ENCODE results near the gene RNF175. TPM values are rescaled to one million over a fixed set of nuclear protein-coding genes. Genes with fewer than 3 reads are reported as not detected.

Gene RNF175
- polyA plus RNA-seq, 1 donor from 2014 or later, result 30.1 TPM

GRCh38 chr4:153780876-153781275 lies 21.1 kb upstream of the RNF175 start:
- Histone ChIP-seq H3K79me2 (replicated peaks; ENCODE audit: insufficient read depth, low read length) (no peaks in the 10 kb centered on the region), H3F3A (ENCODE audit: insufficient read depth, low read length, poor library complexity, severe bottlenecking) (no peaks in the 10 kb centered on the region), H3K36me3 (ENCODE audit: insufficient read depth, low read length) (no peaks in the 10 kb centered on the region), H4K20me1 (ENCODE audit: insufficient read depth) (no peaks in the 10 kb centered on the region), H3K9me3 (ENCODE audit: low read length) (no peaks in the 10 kb centered on the region), H3K27ac (ENCODE audit: low read length) (no peak overlapping the region), H3K27me3 (ENCODE audit: insufficient read depth, low read depth, low read length) (no peaks in the 10 kb centered on the region), H3K9ac (ENCODE audit: low read length) (no peak overlapping the region), H3K9me2 (ENCODE audit: insufficient read depth, low read length) (no peaks in the 10 kb centered on the region), H3K4me2 (ENCODE audit: low read length) (no peak overlapping the region), H3K4me3 (ENCODE audit: low read length) (no peak overlapping the region), H2AFZ (ENCODE audit: low read depth, low read length) (no peak overlapping the region)
- TF ChIP-seq POLR2AphosphoS5 (IDR thresholded peaks at IDR 0.05), result no peak
- no peak for TF ChIP-seq REST (IDR thresholded peaks at IDR 0.05; ENCODE audit: borderline replicate concordance)
- TF ChIP-seq RAD21 (conservative IDR thresholded peaks at IDR 0.05), result no peak
- TF ChIP-seq TAF1 (IDR thresholded peaks at IDR 0.05; ENCODE audit: low read depth), result no peak
- no peak for TF ChIP-seq EP300 (conservative IDR thresholded peaks at IDR 0.05; ENCODE audit: poor library complexity, severe bottlenecking)
- no peak for TF ChIP-seq EZH2 (IDR thresholded peaks at IDR 0.05; ENCODE audit: borderline replicate concordance, insufficient read depth, low read length, poor library complexity, severe bottlenecking)
- TF ChIP-seq, protein P1, sequence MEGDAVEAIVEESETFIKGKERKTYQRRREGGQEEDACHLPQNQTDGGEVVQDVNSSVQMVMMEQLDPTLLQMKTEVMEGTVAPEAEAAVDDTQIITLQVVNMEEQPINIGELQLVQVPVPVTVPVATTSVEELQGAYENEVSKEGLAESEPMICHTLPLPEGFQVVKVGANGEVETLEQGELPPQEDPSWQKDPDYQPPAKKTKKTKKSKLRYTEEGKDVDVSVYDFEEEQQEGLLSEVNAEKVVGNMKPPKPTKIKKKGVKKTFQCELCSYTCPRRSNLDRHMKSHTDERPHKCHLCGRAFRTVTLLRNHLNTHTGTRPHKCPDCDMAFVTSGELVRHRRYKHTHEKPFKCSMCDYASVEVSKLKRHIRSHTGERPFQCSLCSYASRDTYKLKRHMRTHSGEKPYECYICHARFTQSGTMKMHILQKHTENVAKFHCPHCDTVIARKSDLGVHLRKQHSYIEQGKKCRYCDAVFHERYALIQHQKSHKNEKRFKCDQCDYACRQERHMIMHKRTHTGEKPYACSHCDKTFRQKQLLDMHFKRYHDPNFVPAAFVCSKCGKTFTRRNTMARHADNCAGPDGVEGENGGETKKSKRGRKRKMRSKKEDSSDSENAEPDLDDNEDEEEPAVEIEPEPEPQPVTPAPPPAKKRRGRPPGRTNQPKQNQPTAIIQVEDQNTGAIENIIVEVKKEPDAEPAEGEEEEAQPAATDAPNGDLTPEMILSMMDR (IDR thresholded peaks at IDR 0.05; ENCODE audit: poor library complexity, severe bottlenecking), result no peak
- no peak for TF ChIP-seq MXI1 (conservative IDR thresholded peaks at IDR 0.05; ENCODE audit: poor library complexity, severe bottlenecking)
- TF ChIP-seq SMC3 (conservative IDR thresholded peaks at IDR 0.05; ENCODE audit: poor library complexity), result no peak

DNA sequence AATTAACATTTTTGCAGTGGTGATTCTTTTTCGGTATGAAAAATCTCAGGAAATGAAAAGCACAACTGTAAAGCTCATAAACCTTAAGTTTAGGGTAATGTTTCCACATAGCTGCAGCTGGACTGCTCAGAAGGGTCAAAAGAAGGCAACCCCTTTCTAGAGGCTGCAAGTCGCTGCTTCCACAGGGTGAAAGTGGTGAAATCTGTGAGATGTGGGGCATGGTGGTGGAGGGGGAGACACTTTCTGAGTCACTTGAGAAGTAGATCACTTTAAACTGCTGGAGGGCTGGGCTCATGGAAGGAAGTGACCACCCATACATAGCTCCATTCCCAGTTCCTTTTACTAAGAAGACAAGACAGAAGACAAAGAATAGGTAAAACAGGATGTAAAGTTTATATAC lies 20.4 kb upstream of the RNF175 start:
- Histone ChIP-seq H2AFZ (ENCODE audit: low read depth, low read length) (no peak overlapping the region), H3K36me3 (ENCODE audit: insufficient read depth, low read length) (no peaks in the 10 kb centered on the region), H3K9me2 (ENCODE audit: insufficient read depth, low read length) (no peaks in the 10 kb centered on the region), H3K79me2 (replicated peaks; ENCODE audit: insufficient read depth, low read length) (no peaks in the 10 kb centered on the region), H3K9me3 (ENCODE audit: low read length) (no peaks in the 10 kb centered on the region), H4K20me1 (ENCODE audit: insufficient read depth) (no peaks in the 10 kb centered on the region), H3K4me2 (ENCODE audit: low read length) (no peak overlapping the region), H3F3A (ENCODE audit: insufficient read depth, low read length, poor library complexity, severe bottlenecking) (no peaks in the 10 kb centered on the region), H3K27me3 (ENCODE audit: insufficient read depth, low read depth, low read length) (no peaks in the 10 kb centered on the region), H3K4me3 (ENCODE audit: low read length) (no peak overlapping the region), H3K9ac (ENCODE audit: low read length) (no peak overlapping the region), H3K27ac (ENCODE audit: low read length) (no peak overlapping the region)
- TF ChIP-seq, protein P1 (IDR thresholded peaks at IDR 0.05; ENCODE audit: poor library complexity, severe bottlenecking), result no peak
- TF ChIP-seq TAF1 (IDR thresholded peaks at IDR 0.05; ENCODE audit: low read depth), result no peak
- TF ChIP-seq REST (IDR thresholded peaks at IDR 0.05; ENCODE audit: borderline replicate concordance), result no peak
- TF ChIP-seq EP300 (conservative IDR thresholded peaks at IDR 0.05; ENCODE audit: poor library complexity, severe bottlenecking), result no peak
- TF ChIP-seq POLR2AphosphoS5 (IDR thresholded peaks at IDR 0.05), result no peak
- no peak for TF ChIP-seq SMC3 (conservative IDR thresholded peaks at IDR 0.05; ENCODE audit: poor library complexity)
- no peak for TF ChIP-seq EZH2 (IDR thresholded peaks at IDR 0.05; ENCODE audit: borderline replicate concordance, insufficient read depth, low read length, poor library complexity, severe bottlenecking)
- no peak for TF ChIP-seq RAD21 (conservative IDR thresholded peaks at IDR 0.05)
- TF ChIP-seq MXI1 (conservative IDR thresholded peaks at IDR 0.05; ENCODE audit: poor library complexity, severe bottlenecking), result no peak

All from neural cell (in vitro differentiated cells).